HepG2 (cell line): ENCODE data around the gene MAP3K3. TPM values are rescaled to one million over a fixed set of nuclear protein-coding genes. Genes with fewer than 3 reads are reported as not detected.

ENCODE experiments used
- CENPX ChIP-seq: sonication (generic); formaldehyde crosslinking; IDR thresholded peaks from 2 replicates; pipeline ENCODE4 v1.9.0; 2021; ENCODE audit warnings: mild to moderate bottlenecking, missing genetic modification reagents, moderate library complexity
- ERF ChIP-seq: IDR thresholded peaks from 2 replicates; pipeline ENCODE4 v1.6.1; 2018; ENCODE audit warnings: missing biosample characterization, missing genetic modification reagents
- ETV5 ChIP-seq: IDR thresholded peaks from 2 replicates; pipeline ENCODE4 v1.6.1; 2018; ENCODE audit warnings: missing biosample characterization, missing genetic modification reagents, inconsistent platforms, borderline replicate concordance
- FOXP1 ChIP-seq, 2 experiments: fragments of 450-650 bp in 1 of 2; IDR thresholded peaks; 2 replicates each; pipeline ENCODE4 v1.6.1; 2017 to 2018; ENCODE audit warnings: antibody characterized with exemption in 1 of 2
- GATAD2A ChIP-seq: IDR thresholded peaks from 2 replicates; pipeline ENCODE4 v1.6.1; 2016
- HMGXB4 ChIP-seq, 2 experiments: sonication (generic) in 1 of 2; formaldehyde crosslinking in 1 of 2; IDR thresholded peaks; 2 replicates each; pipeline versions ENCODE4 v1.4.0 to v1.6.1; 2018 to 2020; ENCODE audit warnings: missing genetic modification reagents in 2 of 2, borderline replicate concordance in 1 of 2, low read depth in 1 of 2, mild to moderate bottlenecking in 1 of 2, missing biosample characterization in 1 of 2
- HNRNPLL ChIP-seq: fragments of 200-400 bp; formaldehyde crosslinking; IDR thresholded peaks from 2 replicates; pipeline ENCODE4 v1.6.1; 2017; ENCODE audit warnings: mild to moderate bottlenecking, low read depth, low read length; ENCODE audit not compliant: poor library complexity, severe bottlenecking
- KMT2B ChIP-seq: IDR thresholded peaks from 2 replicates; pipeline ENCODE4 v1.6.1; 2016; ENCODE audit warnings: missing genetic modification reagents, missing compliant biosample characterization
- NAIF1 ChIP-seq: sonication (generic); formaldehyde crosslinking; IDR thresholded peaks from 2 replicates; pipeline ENCODE4 v1.5.0; 2020; ENCODE audit warnings: mild to moderate bottlenecking, missing genetic modification reagents, borderline replicate concordance
- NCOA1 ChIP-seq: sonication (generic); formaldehyde crosslinking; IDR thresholded peaks from 2 replicates; pipeline ENCODE4 v1.9.0; 2021; ENCODE audit warnings: missing genetic modification reagents
- PHF5A ChIP-seq: IDR thresholded peaks from one replicate; pipeline ENCODE4 v1.6.1; 2018; ENCODE audit warnings: low read depth, missing genetic modification reagents; ENCODE audit not compliant: unreplicated experiment
- RARA ChIP-seq: IDR thresholded peaks from 2 replicates; pipeline ENCODE4 v1.6.1; 2016; ENCODE audit warnings: missing genetic modification reagents, missing compliant biosample characterization
- SIN3B ChIP-seq: fragments of 150-350 bp; IDR thresholded peaks from 2 replicates; pipeline ENCODE4 v1.6.1; 2014; ENCODE audit warnings: low read length
- TAF15 ChIP-seq: fragments of 200-400 bp; formaldehyde crosslinking; IDR thresholded peaks from one replicate; pipeline ENCODE4 v1.6.1; 2018; ENCODE audit warnings: mild to moderate bottlenecking, low read depth, low read length; ENCODE audit not compliant: poor library complexity, severe bottlenecking
- ZFP36L1 ChIP-seq: sonication (generic); formaldehyde crosslinking; IDR thresholded peaks from 2 replicates; pipeline ENCODE4 v1.8.0; 2022; ENCODE audit warnings: mild to moderate bottlenecking, missing genetic modification reagents, moderate library complexity
- ZNF143 ChIP-seq: sonication (generic); formaldehyde crosslinking; IDR thresholded peaks from 2 replicates; pipeline ENCODE4 v1.4.0; 2020; ENCODE audit warnings: missing genetic modification reagents
- ZNF225 ChIP-seq: sonication (generic); formaldehyde crosslinking; IDR thresholded peaks from 2 replicates; pipeline ENCODE4 v1.4.0; 2020; ENCODE audit warnings: mild to moderate bottlenecking, missing genetic modification reagents
- ZNF256 ChIP-seq: sonication (generic); formaldehyde crosslinking; conservative IDR thresholded peaks from 2 replicates; pipeline ENCODE4 v1.4.0; 2020; ENCODE audit warnings: missing genetic modification reagents
- ZNF382 ChIP-seq: sonication (generic); formaldehyde crosslinking; IDR thresholded peaks from 2 replicates; pipeline ENCODE4 v1.5.0; 2020; ENCODE audit warnings: missing genetic modification reagents, mild to moderate bottlenecking, borderline replicate concordance
- ZNF431 ChIP-seq: sonication (generic); formaldehyde crosslinking; IDR thresholded peaks from 2 replicates; pipeline ENCODE4 v1.9.0; 2022; ENCODE audit warnings: missing genetic modification reagents, low read depth, mild to moderate bottlenecking, borderline replicate concordance
- ZNF720 ChIP-seq: sonication (generic); formaldehyde crosslinking; IDR thresholded peaks from 2 replicates; pipeline ENCODE4 v1.4.0; 2020; ENCODE audit warnings: missing genetic modification reagents
- polyA plus RNA-seq, 8 experiments: library from polyadenylated mRNA; depleted of rRNA in 3 of 8; stranded (reverse) in 7 of 8; unstranded in 1 of 8; fragments of >200 nt; fragmentation: Illumina TruSeq in 4 of 8; extraction: Trizol in 4 of 8; gene quantifications; 2 replicates each; pipeline versions ENCODE4 v1.2.1 to v1.2.3, GENCODE V29; 2011 to 2016; ENCODE audit warnings: low read depth in 4 of 8, missing spikeins in 1 of 8, mixed read lengths in 1 of 8; ENCODE audit not compliant: insufficient read depth in 1 of 8
- total RNA-seq, 5 experiments: library from RNA; depleted of rRNA; stranded (reverse); fragments of >200 nt; fragmentation: Illumina TruSeq; extraction: Trizol; gene quantifications; 2 replicates each; pipeline ENCODE4 v1.2.3, GENCODE V29; 2016; ENCODE audit warnings: low read depth in 1 of 5
- TF ChIP-seq, protein P1 (sequence below): sonication (generic); formaldehyde crosslinking; IDR thresholded peaks from 2 replicates; pipeline ENCODE4 v1.4.0; 2020; ENCODE audit warnings: mild to moderate bottlenecking, missing genetic modification reagents
- TF ChIP-seq, protein P2 (sequence below): sonication (generic); formaldehyde crosslinking; IDR thresholded peaks from 2 replicates; pipeline ENCODE4 v1.5.0; 2020; ENCODE audit warnings: missing genetic modification reagents
- TF ChIP-seq, protein P3 (sequence below): sonication (generic); formaldehyde crosslinking; IDR thresholded peaks from 2 replicates; pipeline ENCODE4 v1.4.0; 2020; ENCODE audit warnings: missing genetic modification reagents, mild to moderate bottlenecking, borderline replicate concordance

Gene MAP3K3
- total and polyA plus RNA-seq, 2 of the 13 experiments (the other 11 are each of a cell fraction or from before 2014, with no cell fraction given), result 17.7 to 21.8 TPM

GRCh38 chr17:63600569-63601438 is 21.4 kb upstream of the MAP3K3 start, which contains the start of gene TACO1 (continued):
- TF ChIP-seq ERF (CRISPR knock-in tag) (peak; percentile 95), ZNF143 (peak; percentile 66), ZNF256 (peak; percentile 92), KMT2B (CRISPR knock-in tag) (peak; percentile 100), ZNF431 (peak; percentile 62; the same call in 1 of the 2 replicates), PHF5A (CRISPR knock-in tag) (peak; percentile 94), NCOA1 (CRISPR knock-in tag) (peak; percentile 97), CENPX (CRISPR knock-in tag) (no peak), RARA (CRISPR knock-in tag) (peak; percentile 86), ZNF225 (CRISPR knock-in tag) (peak; percentile 92), NAIF1 (CRISPR knock-in tag) (peak; percentile 91), ZNF382 (CRISPR knock-in tag) (no peak), HNRNPLL (peak; percentile 87), FOXP1 (IDR thresholded peaks at IDR 0.05) (peak; percentile 56; the same call in 1 of the 2 replicates), FOXP1 (CRISPR knock-in tag; IDR thresholded peaks at IDR 0.05) (peak; percentile 80), ZFP36L1 (no peak; the same call in none of the 2 replicates), ZNF720 (CRISPR knock-in tag) (0 out of 2 replicates have a peak, but pooled peaks have one; percentile 88), ETV5 (CRISPR knock-in tag) (peak; percentile 86), TAF15 (no peak), SIN3B (peak; percentile 97), GATAD2A (CRISPR knock-in tag) (peak; percentile 95), HMGXB4 (CRISPR knock-in tag; IDR thresholded peaks at IDR 0.05; ENCODE audit: borderline replicate concordance in 1 of 2, low read depth in 1 of 2) (peak; percentile 97 to 98)
- TF ChIP-seq, protein P1, sequence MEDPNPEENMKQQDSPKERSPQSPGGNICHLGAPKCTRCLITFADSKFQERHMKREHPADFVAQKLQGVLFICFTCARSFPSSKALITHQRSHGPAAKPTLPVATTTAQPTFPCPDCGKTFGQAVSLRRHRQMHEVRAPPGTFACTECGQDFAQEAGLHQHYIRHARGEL (CRISPR knock-in tag), result no peak
- TF ChIP-seq, protein P2, sequence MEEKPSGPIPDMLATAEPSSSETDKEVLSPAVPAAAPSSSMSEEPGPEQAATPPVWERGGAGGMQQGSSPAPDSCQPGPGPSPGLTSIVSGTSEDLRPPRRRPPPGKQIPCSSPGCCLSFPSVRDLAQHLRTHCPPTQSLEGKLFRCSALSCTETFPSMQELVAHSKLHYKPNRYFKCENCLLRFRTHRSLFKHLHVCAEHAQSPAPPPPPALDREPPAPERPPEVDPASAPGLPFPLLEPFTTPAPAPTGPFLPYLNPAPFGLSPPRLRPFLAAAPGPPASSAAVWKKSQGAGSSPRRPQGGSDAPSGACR (CRISPR knock-in tag), result peak; percentile 93
- TF ChIP-seq, protein P3, sequence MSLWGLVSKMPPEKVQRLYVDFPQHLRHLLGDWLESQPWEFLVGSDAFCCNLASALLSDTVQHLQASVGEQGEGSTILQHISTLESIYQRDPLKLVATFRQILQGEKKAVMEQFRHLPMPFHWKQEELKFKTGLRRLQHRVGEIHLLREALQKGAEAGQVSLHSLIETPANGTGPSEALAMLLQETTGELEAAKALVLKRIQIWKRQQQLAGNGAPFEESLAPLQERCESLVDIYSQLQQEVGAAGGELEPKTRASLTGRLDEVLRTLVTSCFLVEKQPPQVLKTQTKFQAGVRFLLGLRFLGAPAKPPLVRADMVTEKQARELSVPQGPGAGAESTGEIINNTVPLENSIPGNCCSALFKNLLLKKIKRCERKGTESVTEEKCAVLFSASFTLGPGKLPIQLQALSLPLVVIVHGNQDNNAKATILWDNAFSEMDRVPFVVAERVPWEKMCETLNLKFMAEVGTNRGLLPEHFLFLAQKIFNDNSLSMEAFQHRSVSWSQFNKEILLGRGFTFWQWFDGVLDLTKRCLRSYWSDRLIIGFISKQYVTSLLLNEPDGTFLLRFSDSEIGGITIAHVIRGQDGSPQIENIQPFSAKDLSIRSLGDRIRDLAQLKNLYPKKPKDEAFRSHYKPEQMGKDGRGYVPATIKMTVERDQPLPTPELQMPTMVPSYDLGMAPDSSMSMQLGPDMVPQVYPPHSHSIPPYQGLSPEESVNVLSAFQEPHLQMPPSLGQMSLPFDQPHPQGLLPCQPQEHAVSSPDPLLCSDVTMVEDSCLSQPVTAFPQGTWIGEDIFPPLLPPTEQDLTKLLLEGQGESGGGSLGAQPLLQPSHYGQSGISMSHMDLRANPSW (CRISPR knock-in tag), result peak; percentile 79; the same call in 1 of the 2 replicates
